DOHH2 (cell line): ENCODE results near the gene LDHA.

Experiments used
- H3F3A ChIP-seq: fragments of 200-600 bp; sonication (generic), shearing (Covaris generic); 2 replicates; pipeline ENCODE4 v1.6.0; 2016; ENCODE audit warnings: antibody characterized with exemption, mild to moderate bottlenecking; ENCODE audit not compliant: control insufficient read depth, insufficient read depth
- H3K27ac ChIP-seq: fragments of 200-600 bp; sonication (generic); 2 replicates; pipeline ENCODE4 v1.5.1; 2014; ENCODE audit warnings: low read depth, mild to moderate bottlenecking, low read length, moderate library complexity
- H3K27me3 ChIP-seq: fragments of 200-600 bp; sonication (generic); 2 replicates; pipeline ENCODE4 v1.6.1; 2014; ENCODE audit warnings: mild to moderate bottlenecking, low read length, mixed read lengths; ENCODE audit not compliant: control insufficient read depth
- H3K36me3 ChIP-seq: fragments of 200-600 bp; sonication (generic); 2 replicates; pipeline ENCODE4 v1.6.1; 2014; ENCODE audit warnings: mild to moderate bottlenecking, low read length, moderate library complexity, mixed read lengths; ENCODE audit not compliant: control insufficient read depth
- H3K4me1 ChIP-seq: fragments of 200-600 bp; sonication (generic); 2 replicates; pipeline ENCODE4 v1.6.1; 2014; ENCODE audit warnings: mild to moderate bottlenecking, low read length, mixed read lengths; ENCODE audit not compliant: control insufficient read depth
- H3K4me2 ChIP-seq: fragments of 200-600 bp; sonication (generic); 2 replicates; pipeline ENCODE4 v1.6.0; 2014; ENCODE audit warnings: mild to moderate bottlenecking, low read length, moderate library complexity
- H3K4me3 ChIP-seq: fragments of 200-600 bp; sonication (generic); 2 replicates; pipeline ENCODE4 v1.5.1; 2014; ENCODE audit warnings: mild to moderate bottlenecking, low read length, mixed read lengths
- H3K79me2 ChIP-seq: fragments of 200-600 bp; sonication (generic); 2 replicates; pipeline ENCODE4 v1.6.1; 2014; ENCODE audit warnings: mild to moderate bottlenecking, low read length, mixed read lengths; ENCODE audit not compliant: control insufficient read depth
- H3K9me2 ChIP-seq: fragments of 200-600 bp; sonication (generic); replicated peaks from 2 replicates; pipeline ENCODE4 v1.6.1; 2014; ENCODE audit warnings: mild to moderate bottlenecking, low read length, mixed read lengths; ENCODE audit not compliant: control insufficient read depth
- H3K9me3 ChIP-seq: fragments of 200-600 bp; sonication (generic); 2 replicates; pipeline ENCODE4 v1.6.1; 2014; ENCODE audit warnings: antibody characterized with exemption, low read length, mixed read lengths; ENCODE audit not compliant: control insufficient read depth, insufficient read depth
- H4K20me1 ChIP-seq: fragments of 200-600 bp; sonication (generic); 2 replicates; pipeline ENCODE4 v1.6.0; 2014; ENCODE audit warnings: low read depth, mild to moderate bottlenecking, antibody characterized with exemption, low read length, moderate library complexity; ENCODE audit not compliant: control insufficient read depth, insufficient read depth
- CTCF ChIP-seq: fragments of 200-600 bp; sonication (generic); IDR thresholded peaks from one replicate; pipeline ENCODE4 v1.5.1; 2014; ENCODE audit warnings: antibody characterized with exemption, mild to moderate bottlenecking, low read depth, low read length; ENCODE audit not compliant: poor library complexity, severe bottlenecking
- EZH2phosphoT487 ChIP-seq: fragments of 200-600 bp; sonication (generic); IDR thresholded peaks from 2 replicates; pipeline ENCODE4 v1.6.1; 2017; ENCODE audit warnings: borderline replicate concordance, mild to moderate bottlenecking, antibody characterized with exemption, low read length, moderate library complexity, mixed read lengths

The LDHA gene

DNA sequence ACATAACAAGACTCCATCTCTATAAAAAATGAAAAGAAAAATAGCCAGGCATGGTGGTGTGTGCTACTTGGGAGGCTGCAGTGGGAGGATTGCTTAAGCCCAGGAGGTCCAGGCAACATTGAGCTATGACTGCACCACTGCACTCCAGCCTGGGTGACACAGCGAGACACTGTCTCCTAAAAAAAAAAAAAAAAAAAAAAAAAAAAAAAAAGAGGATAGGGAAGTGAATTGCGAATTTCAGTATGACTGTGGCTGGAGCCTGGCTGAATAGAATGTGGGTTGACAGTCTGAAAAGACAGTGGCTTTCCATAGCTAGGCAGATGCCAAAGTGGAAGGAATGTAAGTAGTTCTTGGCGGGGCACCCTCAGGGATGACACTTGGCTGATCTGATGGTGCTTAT, 54.9 kb downstream of the LDHA start:
- H3F3A ChIP-seq, result no peaks in the 10 kb centered on the region
- H3K27me3 ChIP-seq, result no peaks in the 10 kb centered on the region
- no peak overlapping the region for H3K4me2 ChIP-seq
- H3K27ac ChIP-seq, result no peak overlapping the region
- no peaks in the 10 kb centered on the region for H3K36me3 ChIP-seq
- no peaks in the 10 kb centered on the region for H3K79me2 ChIP-seq
- H3K9me2 ChIP-seq, result no peaks in the 10 kb centered on the region
- H3K4me1 ChIP-seq, result peaks cover 12% of the 10 kb centered on the region
- TF ChIP-seq EZH2phosphoT487, result no peak
- no peak for TF ChIP-seq CTCF
- no peak overlapping the region for H3K4me3 ChIP-seq
- no peaks in the 10 kb centered on the region for H4K20me1 ChIP-seq
- no peaks in the 10 kb centered on the region for H3K9me3 ChIP-seq

DNA sequence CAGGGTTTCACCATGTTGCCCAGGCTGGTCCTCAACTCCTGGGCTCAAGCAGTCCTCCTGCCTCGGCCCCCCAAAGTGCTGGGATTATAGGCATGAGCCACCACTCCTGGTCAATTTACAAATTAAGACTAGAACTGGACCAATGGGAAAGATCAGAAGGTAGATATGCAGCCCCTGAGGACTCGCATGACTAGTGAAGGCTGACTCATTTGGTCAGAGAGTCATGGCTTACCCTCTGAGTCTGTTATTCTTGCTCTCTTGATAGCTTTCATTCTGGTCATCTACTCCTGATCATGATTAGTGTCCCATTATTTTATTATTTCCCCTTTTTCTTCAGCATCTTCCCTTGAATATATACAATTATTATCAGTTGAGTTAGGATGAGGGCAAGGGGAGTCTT, 58.6 kb downstream of the LDHA start:
- Histone ChIP-seq H3K36me3 (no peaks in the 10 kb centered on the region), H4K20me1 (no peaks in the 10 kb centered on the region), H3K4me3 (no peak overlapping the region), H3K27me3 (no peaks in the 10 kb centered on the region), H3K79me2 (no peaks in the 10 kb centered on the region), H3K4me2 (no peak overlapping the region), H3K27ac (no peak overlapping the region), H3K9me3 (no peaks in the 10 kb centered on the region), H3K4me1 (no peaks in the 10 kb centered on the region), H3K9me2 (no peaks in the 10 kb centered on the region), H3F3A (no peaks in the 10 kb centered on the region)
- no peak for TF ChIP-seq CTCF
- TF ChIP-seq EZH2phosphoT487, result no peak

- Histone ChIP-seq H3K4me3 (no peak within 1 kb of the TSS), H3K9me3 (no peaks in the 10 kb centered on the region), H3K79me2 (no peaks in the 10 kb centered on the region), H4K20me1 (no peaks in the 10 kb centered on the region), H3K27ac (no peak within 1 kb of the TSS), H3K4me2 (no peak within 1 kb of the TSS), H3K27me3 (no peaks in the 10 kb centered on the region), H3K9me2 (no peaks in the 10 kb centered on the region), H3K4me1 (no peaks in the 10 kb centered on the region), H3K36me3 (no peaks in the 10 kb centered on the region), H3F3A (no peaks in the 10 kb centered on the region)
- TF ChIP-seq EZH2phosphoT487, result no peak
- TF ChIP-seq CTCF, result no peak
These were observed 61.5 kb downstream of the LDHA start, which contains the start of gene LDHAL6A for GRCh38 chr11:18455686-18456372. TSS of gene LDHAL6A (plus strand) at chr11:18455856. CDS start at chr11:18456681, 825 bp downstream.
